Measurements from ENCODE around the gene GMDS. TPM values are rescaled to one million over a fixed set of nuclear protein-coding genes. Genes with fewer than 3 reads are reported as not detected.

GMDS gene
- polyA plus RNA-seq, 1 donor (not counting 4 experiments of a cell fraction or from before 2014, with no cell fraction given): 22.1 TPM

DNA sequence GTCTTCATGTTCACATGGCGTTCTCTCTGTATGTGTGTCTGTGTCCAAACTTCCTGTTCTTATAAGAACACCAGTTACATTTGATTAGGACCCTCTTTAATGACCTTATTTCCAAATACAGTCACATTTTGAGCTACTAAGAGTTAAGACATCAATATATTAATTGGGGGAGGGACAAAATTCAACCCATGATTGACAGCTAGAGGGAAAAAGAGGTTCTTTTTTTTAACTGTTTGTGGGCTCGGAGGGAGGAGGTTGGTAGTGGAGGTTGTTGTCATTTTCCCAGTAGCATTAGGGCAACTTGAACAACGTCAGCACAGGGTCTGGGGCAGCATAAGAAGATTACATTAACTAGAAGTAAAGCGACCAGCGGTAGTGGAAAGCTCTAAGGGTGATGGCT, 2.3 kb upstream of the GMDS start:
- H3K4me1 ChIP-seq (ENCODE audit: control insufficient read depth, extremely low read depth, insufficient read depth, low read length): peaks cover 11% of the 10 kb centered on the region
- DNase-seq (ENCODE audit: low read depth, low spot score) (no peak), FAIRE-seq (no peak)
- no peak overlapping the region for H3K4me3 ChIP-seq (ENCODE audit: control insufficient read depth in 2 of 3, extremely low read depth in 1 of 3, insufficient read depth in 2 of 3, low read depth in 1 of 3, low read length in 3 of 3)
- H3K9me1 ChIP-seq (ENCODE audit: control insufficient read depth, extremely low read depth, insufficient read depth, low read length): no peaks in the 10 kb centered on the region
- H3K27ac ChIP-seq (ENCODE audit: control insufficient read depth, insufficient read depth, low read length): no peak overlapping the region
- no peak overlapping the region for H3K4me2 ChIP-seq (ENCODE audit: control insufficient read depth, extremely low read depth, insufficient read depth, low read depth, low read length)
- dilution Hi-C loops (cut with MboI; ENCODE audit: extremely low pct_ligation_motif_present, low sequenced_read_pairs): no loop called here
- H4K20me1 ChIP-seq (ENCODE audit: control insufficient read depth, extremely low read depth, insufficient read depth, low read length): no peaks in the 10 kb centered on the region
- H3K36me3 ChIP-seq (ENCODE audit: control insufficient read depth in 2 of 2, extremely low read depth in 1 of 2, insufficient read depth in 2 of 2, low read length in 2 of 2): no peaks in the 10 kb centered on the region
- no peak overlapping the region for H3K9ac ChIP-seq (ENCODE audit: control insufficient read depth, extremely low read depth, insufficient read depth, low read length)
- H3K9me3 ChIP-seq (ENCODE audit: control insufficient read depth, low read depth, low read length): no peaks in the 10 kb centered on the region
- H3K27me3 ChIP-seq (ENCODE audit: control insufficient read depth, extremely low read depth, insufficient read depth, low read length): no peaks in the 10 kb centered on the region
- H2AFZ ChIP-seq (ENCODE audit: control insufficient read depth, low read length): no peak overlapping the region
- H3K79me2 ChIP-seq (ENCODE audit: control insufficient read depth, insufficient read depth, low read length): peaks cover 12% of the 10 kb centered on the region
- TF ChIP-seq EZH2 (IDR thresholded peaks at IDR 0.05; ENCODE audit: low read length) (no peak), CTCF (optimal IDR thresholded peaks at IDR 0.05 in 1 of 3, IDR thresholded peaks at IDR 0.05 in 1 of 3, conservative IDR thresholded peaks at IDR 0.05 in 1 of 3; ENCODE audit: extremely low read depth in 1 of 3, insufficient read depth in 2 of 3, low read length in 3 of 3) (no peak)

DNA sequence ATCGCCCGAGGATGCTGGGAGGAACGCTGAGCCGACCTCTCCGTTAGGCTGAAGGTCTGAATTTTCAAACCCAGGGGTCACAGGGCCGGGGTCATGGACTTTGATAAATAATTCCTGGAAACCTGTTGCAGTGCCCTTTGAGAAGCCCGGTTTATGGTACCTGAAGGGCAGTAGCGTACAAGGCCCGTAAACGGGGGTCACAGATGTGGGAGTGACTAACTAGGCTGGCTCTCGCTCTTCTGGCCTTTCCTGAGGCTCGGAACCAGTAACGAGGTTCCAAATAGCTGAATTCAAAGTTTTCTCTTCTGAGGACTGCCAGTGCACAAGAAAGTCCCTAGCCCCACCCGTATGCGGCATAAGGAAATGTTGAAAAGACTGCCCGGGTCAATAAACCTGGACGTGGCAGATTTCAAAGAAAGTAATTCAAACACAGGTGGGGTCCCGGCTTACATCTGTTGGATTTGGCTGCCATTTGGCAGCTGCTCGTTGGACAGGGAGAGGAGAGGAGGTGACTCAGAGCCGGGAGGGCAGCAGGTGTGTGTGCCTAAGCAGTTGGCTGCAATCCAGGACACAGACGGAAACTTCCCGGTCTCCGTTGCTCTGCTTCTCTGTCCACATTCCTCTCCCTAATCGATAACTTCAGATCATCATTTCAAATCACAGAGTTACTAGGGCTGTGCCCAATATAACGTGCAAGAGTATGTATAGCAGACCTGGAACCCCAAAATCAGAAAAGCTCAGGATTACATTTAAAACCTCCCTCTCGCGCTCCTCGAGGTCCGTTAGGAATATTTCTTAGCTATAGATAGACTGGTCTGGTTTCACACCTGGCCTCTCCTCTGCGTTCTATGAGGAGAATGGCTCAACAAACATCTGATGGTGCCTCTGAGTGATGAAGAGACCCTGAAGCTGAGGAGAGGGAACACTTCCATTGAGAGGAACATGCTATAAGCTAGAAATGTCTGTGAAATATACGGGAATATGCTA, 765 bp upstream of the GMDS start:
- H3K4me1 ChIP-seq (ENCODE audit: control insufficient read depth, extremely low read depth, insufficient read depth, low read length): peaks cover 11% of the 10 kb centered on the region
- TF ChIP-seq EZH2 (IDR thresholded peaks at IDR 0.05; ENCODE audit: low read length): no peak
- no peak for TF ChIP-seq CTCF (optimal IDR thresholded peaks at IDR 0.05 in 1 of 3, IDR thresholded peaks at IDR 0.05 in 1 of 3, conservative IDR thresholded peaks at IDR 0.05 in 1 of 3; ENCODE audit: extremely low read depth in 1 of 3, insufficient read depth in 2 of 3, low read length in 3 of 3)
- H3K4me3 ChIP-seq (ENCODE audit: control insufficient read depth in 2 of 3, extremely low read depth in 1 of 3, insufficient read depth in 2 of 3, low read depth in 1 of 3, low read length in 3 of 3): peak overlapping the region; percentile 87 to 97 (median 89)
- dilution Hi-C loops (cut with MboI; ENCODE audit: extremely low pct_ligation_motif_present, low sequenced_read_pairs): no loop called here
- peak overlapping the region; percentile 94 for H3K9ac ChIP-seq (ENCODE audit: control insufficient read depth, extremely low read depth, insufficient read depth, low read length)
- FAIRE-seq (no peak), DNase-seq (ENCODE audit: low read depth, low spot score) (peak; percentile 54)
- H3K36me3 ChIP-seq (ENCODE audit: control insufficient read depth in 2 of 2, extremely low read depth in 1 of 2, insufficient read depth in 2 of 2, low read length in 2 of 2): no peaks in the 10 kb centered on the region
- H3K27ac ChIP-seq (ENCODE audit: control insufficient read depth, insufficient read depth, low read length): peak overlapping the region; percentile 92
- H4K20me1 ChIP-seq (ENCODE audit: control insufficient read depth, extremely low read depth, insufficient read depth, low read length): no peaks in the 10 kb centered on the region
- peaks cover 12% of the 10 kb centered on the region for H3K79me2 ChIP-seq (ENCODE audit: control insufficient read depth, insufficient read depth, low read length)
- H2AFZ ChIP-seq (ENCODE audit: control insufficient read depth, low read length): peak overlapping the region; percentile 92
- H3K27me3 ChIP-seq (ENCODE audit: control insufficient read depth, extremely low read depth, insufficient read depth, low read length): no peaks in the 10 kb centered on the region
- H3K9me1 ChIP-seq (ENCODE audit: control insufficient read depth, extremely low read depth, insufficient read depth, low read length): no peaks in the 10 kb centered on the region
- no peaks in the 10 kb centered on the region for H3K9me3 ChIP-seq (ENCODE audit: control insufficient read depth, low read depth, low read length)
- H3K4me2 ChIP-seq (ENCODE audit: control insufficient read depth, extremely low read depth, insufficient read depth, low read depth, low read length): peak overlapping the region; percentile 100

Data from keratinocyte (primary cell).